IPS-18c (cell line): ENCODE measurements around the gene SLC33A1.
"Not testable (repeated sequence)": the region's sequence is repeated elsewhere in the genome, so short reads cannot be mapped to it uniquely, and the experiment has no call there.

Experiments used
- H3K4me3 ChIP-seq: 2 replicates; pipeline ENCODE4 v1.7.0; 2013; ENCODE audit warnings: low read depth, mild to moderate bottlenecking, low read length, moderate library complexity; ENCODE audit not compliant: insufficient read depth
- H3K9me3 ChIP-seq: one replicate; pipeline ENCODE4 v1.6.1; 2013; ENCODE audit warnings: mild to moderate bottlenecking, low read length, moderate library complexity; ENCODE audit not compliant: control insufficient read depth, insufficient read depth

The SLC33A1 gene

DNA sequence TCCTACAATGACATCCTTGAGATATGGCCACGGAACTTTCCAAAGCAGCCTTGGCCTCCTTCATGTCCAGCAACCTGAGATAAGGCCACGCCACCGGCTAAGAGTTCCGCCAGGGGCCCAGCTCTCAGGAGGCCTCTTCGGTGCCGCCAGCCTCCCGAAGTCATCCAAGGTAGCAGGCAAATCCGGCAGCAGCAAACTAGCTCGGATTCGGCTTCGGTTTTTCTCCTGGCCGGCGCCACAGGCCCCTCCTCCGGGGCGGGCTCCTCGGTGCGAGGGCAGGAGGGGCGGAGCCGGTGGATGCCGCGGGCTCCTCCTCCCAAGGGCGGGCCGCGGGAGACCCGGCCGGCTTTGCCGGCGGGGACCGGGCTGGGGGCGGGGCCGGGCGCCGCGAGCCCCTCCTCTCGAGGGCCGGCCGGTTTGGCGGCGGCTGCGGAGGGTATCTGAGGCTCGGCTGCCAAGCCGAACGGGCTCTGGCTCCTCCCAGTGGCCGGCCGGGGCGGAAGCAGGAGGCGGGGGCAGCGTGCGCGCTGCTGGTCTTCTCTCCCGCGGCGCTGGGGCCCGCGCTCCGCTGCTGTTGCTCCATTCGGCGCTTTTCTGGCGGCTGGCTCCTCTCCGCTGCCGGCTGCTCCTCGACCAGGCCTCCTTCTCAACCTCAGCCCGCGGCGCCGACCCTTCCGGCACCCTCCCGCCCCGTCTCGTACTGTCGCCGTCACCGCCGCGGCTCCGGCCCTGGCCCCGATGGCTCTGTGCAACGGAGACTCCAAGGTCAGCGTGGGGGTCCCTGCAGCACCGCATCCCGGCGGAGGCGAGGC is 16.1 kb upstream of the SLC33A1 start, which contains the start of gene GMPS:
Gene GMPS (plus strand): TSS at position 518 of the 812 bp plus-strand sequence. CDS start 221 bp downstream, at position 739.
- Histone ChIP-seq H3K4me3 (peak within 1 kb of the TSS; percentile 92), H3K9me3 (no peaks in the 10 kb centered on the region)

GRCh38 chr3:155869691-155870090 is 15.5 kb upstream of the SLC33A1 start:
- no peaks in the 10 kb centered on the region for H3K9me3 ChIP-seq
- H3K4me3 ChIP-seq: peak overlapping the region; percentile 39; the same call in 1 of the 2 replicates

DNA sequence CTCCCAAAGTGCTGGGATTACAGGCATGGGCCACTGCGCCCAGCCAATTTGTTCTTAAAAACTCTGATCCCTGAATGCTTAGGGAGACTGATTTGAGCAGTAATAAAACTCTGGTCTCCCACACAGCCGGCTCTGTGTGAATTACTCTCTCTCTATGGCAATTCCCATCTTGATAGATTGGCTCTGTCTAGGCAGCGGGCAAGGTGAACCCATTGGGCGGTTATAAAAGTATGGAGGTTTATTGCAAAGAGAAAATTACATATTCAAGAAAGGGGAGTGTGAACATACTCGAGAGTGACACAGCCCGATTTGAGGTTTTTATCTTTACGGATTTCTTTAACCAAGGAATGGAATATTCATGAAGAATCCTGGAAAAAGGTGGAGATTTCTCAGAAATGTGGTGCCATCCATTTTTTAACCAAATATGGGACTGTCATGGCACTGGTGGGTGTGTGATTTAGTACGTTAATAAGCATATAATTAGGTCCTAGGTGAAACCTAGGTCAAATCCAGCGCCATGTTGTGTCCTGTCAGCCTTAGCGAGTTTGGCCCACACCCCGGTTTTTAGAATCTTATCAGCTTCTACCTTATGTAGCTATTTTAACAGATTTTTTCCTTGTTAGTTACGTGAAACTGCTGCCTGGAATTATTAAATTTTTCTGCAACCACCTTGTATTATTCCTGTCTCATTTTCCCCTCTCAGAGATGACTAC is 9.0 kb upstream of the SLC33A1 start:
- no peak overlapping the region for H3K4me3 ChIP-seq

DNA sequence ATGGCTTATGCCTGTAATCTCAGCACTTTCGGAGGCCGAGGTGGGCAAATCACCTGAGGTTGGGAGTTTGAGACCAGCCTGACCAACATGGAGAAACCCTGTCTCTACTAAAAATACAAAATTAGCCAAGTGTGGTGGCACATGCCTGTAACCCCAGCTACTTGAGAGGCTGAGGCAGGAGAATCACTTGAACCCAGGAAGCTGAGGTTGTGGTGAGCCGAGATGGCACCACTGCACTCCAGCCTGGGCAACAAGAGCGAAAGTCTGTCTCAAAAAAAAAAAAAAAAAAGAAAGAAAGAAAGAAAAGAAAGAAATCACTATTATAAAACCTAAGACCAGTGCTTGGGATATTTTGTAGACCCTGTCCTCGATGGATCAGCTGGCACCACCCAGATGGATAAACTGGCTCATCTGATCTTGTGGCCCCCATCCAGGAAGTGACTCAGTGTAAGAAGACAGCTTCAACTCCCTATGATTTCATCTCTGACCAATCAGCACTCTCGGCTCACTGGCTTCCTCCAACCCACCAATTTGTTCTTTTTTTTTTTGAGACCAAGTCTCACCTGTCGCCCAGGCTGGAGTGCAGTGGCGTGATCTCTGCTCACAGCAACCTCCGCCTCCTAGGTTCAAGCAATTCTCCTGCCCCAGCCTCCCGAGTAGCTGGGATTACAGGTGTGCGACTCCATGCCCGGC is 8.2 kb upstream of the SLC33A1 start:
- not testable (repeated sequence) for H3K9me3 ChIP-seq, H3K4me3 ChIP-seq

More for the DNA sequence above, 9.0 kb upstream of the SLC33A1 start:
- no peaks in the 10 kb centered on the region for H3K9me3 ChIP-seq

GRCh38 chr3:155861476-155862183 is 7.4 kb upstream of the SLC33A1 start:
- no peaks in the 10 kb centered on the region for H3K9me3 ChIP-seq
- H3K4me3 ChIP-seq: no peak overlapping the region

DNA sequence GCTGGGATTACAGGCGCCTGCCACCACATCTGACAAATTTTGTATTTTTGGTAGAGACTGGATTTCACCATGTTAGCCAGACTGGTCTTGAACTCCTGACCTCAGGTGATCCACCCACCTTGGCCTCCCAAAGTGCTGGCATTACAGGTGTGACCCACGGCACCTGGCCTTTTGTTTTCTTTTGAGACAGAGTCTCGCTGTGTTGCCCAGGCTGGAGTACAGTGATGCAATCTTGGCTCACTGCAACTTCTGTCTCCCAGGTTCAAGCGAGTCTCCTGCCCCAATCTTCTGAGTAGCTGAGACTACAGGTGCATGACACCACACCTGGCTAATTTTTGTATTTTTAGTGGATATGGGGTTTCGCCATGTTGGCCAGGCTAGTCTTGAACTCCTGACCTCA is 6.2 kb upstream of the SLC33A1 start:
- not testable (repeated sequence) for H3K4me3 ChIP-seq, H3K9me3 ChIP-seq

DNA sequence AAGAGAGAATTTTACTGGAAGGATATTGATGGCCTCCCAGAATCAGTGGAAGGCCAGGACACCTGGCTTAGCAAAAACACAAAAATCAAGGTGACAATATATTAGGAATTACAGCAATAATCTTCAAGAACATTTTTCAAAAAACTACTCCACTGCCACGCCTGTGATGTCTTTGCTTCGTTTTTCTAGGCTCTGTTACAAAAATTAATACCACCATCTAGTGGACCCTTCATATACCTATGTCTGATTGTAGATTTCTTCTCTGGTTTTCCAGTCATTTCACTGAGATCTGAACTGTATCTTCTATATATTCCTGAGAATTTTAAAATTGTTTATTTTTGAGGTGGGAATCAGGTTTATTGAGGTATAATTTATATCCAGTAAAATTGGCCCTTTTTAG is 5.6 kb upstream of the SLC33A1 start:
- Histone ChIP-seq H3K4me3 (no peak overlapping the region), H3K9me3 (no peaks in the 10 kb centered on the region)

DNA sequence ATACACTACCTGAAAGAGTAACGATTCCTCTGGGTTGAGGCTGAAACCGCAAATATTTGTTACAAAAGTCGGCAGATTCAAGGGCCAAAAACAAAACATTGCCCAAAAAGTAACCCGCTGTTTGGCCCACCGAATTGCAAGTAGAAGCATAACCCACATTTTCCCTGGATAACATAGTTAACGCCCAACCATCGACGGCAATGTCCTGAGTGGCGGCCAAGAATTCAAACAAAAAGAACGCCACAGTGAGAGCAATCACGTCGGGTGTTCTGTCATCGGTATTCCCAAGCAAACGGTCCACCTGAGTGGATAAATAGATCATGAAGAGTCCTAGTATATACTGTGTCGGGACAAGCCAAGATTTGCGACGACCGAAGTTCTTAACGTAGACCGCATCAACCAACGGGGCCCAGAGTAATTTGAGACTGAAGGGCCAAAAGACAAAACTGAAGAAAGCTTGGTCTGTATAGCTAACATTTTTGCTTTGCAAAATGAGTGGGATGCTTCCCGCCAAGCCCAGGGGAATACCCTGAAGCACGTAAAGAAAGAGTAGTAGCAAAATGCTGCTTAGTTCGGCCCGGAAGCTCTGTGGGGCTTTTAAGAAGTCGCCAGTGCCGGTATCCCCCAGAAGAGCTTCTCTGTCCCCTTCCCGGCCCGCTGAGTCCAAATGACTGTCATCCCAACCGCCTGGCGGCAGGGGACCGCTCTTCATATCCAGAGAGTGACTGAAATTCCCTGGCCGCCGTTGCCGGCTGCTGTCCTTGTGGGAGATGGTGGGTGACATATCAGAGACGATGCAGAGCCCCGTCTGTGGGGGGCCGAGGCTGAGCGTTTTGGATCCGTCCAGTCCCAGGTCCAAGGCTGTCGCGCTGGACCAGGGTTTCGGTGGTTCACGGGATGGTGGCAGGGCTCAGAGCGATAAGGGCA is 750 bp downstream of the SLC33A1 start:
- no peaks in the 10 kb centered on the region for H3K9me3 ChIP-seq

DNA sequence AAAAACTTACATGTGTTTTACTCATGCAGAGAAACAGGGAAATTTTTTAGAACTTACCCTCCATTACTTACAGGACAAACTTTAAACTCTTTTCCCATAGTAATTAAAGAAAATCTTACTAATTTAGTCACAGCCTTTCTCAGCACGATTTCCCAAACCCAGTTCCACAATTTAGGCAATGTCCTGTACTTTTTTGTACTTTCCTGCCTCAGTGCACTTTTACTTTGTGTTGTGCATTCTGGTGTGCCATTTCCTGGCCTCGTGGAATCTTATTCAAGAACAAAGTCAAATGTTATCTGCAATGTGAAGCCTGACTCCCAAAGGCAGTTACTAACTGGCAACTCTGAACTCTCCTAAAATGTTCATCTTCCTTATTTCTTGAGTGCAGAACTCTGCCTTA is 1.9 kb downstream of the SLC33A1 start:
- peak overlapping the region; percentile 98 for H3K4me3 ChIP-seq
- no peaks in the 10 kb centered on the region for H3K9me3 ChIP-seq

More for the DNA sequence above, 750 bp downstream of the SLC33A1 start:
- peak overlapping the region; percentile 98 for H3K4me3 ChIP-seq

DNA sequence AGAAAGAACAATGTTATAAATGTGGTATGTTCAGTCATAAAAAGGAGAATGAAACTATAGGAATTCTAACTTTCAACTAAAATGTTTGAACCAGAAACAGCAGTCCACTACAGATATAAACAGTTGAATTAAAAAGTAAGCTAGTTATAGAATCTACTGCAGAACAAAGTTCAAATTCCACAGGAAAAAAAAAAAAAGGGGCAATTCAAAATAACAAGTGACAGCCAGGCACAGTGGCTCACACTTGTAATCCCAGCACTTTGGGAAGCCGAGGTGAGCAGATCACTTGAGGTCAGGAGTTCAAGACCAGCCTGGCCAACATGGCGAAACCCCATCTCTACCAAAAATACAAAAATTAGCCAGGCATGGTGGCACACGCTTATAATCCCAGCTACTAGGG is 4.8 kb downstream of the SLC33A1 start:
- H3K4me3 ChIP-seq, H3K9me3 ChIP-seq: not testable (repeated sequence)

GRCh38 chr3:155847993-155848392 is 6.2 kb downstream of the SLC33A1 start:
- no peak overlapping the region for H3K4me3 ChIP-seq

GRCh38 chr3:155846119-155846518 is 8.1 kb downstream of the SLC33A1 start:
- H3K4me3 ChIP-seq: no peak overlapping the region
- H3K9me3 ChIP-seq: no peaks in the 10 kb centered on the region

More at GRCh38 chr3:155847993-155848392, 6.2 kb downstream of the SLC33A1 start:
- H3K9me3 ChIP-seq: no peaks in the 10 kb centered on the region

GRCh38 chr3:155843569-155843968 is 10.7 kb downstream of the SLC33A1 start:
- no peaks in the 10 kb centered on the region for H3K9me3 ChIP-seq
- H3K4me3 ChIP-seq: no peak overlapping the region

DNA sequence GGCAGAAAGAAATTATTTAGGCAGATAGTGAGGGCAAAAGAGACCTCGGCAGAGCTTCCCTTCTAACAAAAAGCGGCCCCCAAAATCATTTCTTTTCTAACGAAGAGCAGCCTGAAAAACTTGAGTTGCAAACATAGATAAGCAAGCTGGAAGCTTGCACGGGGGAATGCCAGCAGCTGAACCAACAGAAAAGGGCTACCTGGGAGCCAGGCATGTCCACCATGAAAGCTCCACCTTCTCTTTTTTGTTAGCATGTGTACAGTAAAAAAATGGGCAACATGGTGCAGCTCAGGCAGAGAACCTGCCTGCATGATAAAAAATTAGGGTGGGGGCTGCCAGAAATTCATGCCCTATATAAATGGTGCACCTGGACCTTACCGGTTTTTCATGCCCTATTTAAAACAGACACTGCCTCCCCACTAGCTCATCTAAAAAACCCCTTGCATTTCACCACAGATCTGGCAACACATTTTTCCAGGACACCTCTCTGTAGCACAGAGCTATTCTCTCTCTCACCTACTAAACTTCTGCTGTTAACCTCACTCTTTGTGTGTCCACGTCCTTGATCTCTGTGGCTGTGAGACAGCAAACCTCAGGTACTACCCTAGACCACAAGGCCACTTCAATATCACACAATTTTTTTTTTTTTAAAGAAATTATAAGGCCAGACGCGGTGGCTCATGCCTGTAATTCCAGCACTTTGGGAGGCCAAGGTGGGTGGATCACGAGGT is 18.7 kb downstream of the SLC33A1 start:
- Histone ChIP-seq H3K9me3 (no peaks in the 10 kb centered on the region), H3K4me3 (no peak overlapping the region)

DNA sequence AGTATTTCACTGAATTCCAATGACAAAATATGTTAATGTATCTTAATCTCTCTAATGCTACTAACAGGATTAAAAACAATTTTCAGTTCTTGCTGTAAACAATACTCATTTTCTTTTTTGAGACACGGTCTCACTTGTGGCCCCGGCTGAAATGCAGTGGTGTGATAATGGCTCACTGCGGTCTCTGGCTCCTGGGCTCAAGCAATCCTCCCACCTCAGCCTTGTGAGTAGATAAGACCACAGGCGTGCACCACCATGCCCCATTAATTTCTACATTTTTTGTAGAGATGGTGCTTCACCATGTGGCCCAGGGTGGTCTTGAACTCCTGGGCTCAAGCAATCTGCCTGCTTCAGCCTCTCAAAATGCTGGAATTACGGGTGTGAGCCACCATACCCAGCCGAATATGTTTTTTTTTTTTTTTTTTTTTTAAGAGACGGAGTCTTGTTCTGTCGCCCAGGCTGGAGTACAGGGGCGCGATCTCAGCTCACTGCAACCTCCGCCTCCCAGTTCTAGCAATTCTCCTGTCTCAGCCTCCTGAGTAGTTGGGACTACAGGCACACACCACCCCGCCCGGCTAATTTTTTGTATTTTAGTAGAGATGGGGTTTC is 25.6 kb downstream of the SLC33A1 start:
- not testable (repeated sequence) for H3K9me3 ChIP-seq

More for the DNA sequence above, 25.6 kb downstream of the SLC33A1 start:
- not testable (repeated sequence) for H3K4me3 ChIP-seq
